GM18907 (cell line): Measurements from ENCODE around the gene XPNPEP3.
"Not testable (repeated sequence)": the region's sequence is repeated elsewhere in the genome, so short reads cannot be mapped to it uniquely, and the experiment has no call there.

Experiments
- ATAC-seq: cut with Tn5 transposase; IDR thresholded peaks from one replicate; pipeline ENCODE4 v1.9.1; 2021; ENCODE audit warnings: mild to moderate bottlenecking, moderate library complexity; ENCODE audit not compliant: unreplicated experiment

XPNPEP3 gene

GRCh38 chr22:40855979-40856512 lies 902 bp upstream of the XPNPEP3 start:
- ATAC-seq = peak; percentile 30

- ATAC-seq = no peak
Observed at GRCh38 chr22:40857309-40857855, 434 bp downstream of the XPNPEP3 start.

GRCh38 chr22:40862013-40862412 lies 5.1 kb downstream of the XPNPEP3 start, which contains the start of gene DNAJB7:
TSS of gene DNAJB7 (minus strand) at chr22:40862113. CDS start at chr22:40861994, 119 bp downstream.
- no peak for ATAC-seq

GRCh38 chr22:40862537-40862936 lies 5.6 kb downstream of the XPNPEP3 start:
- ATAC-seq = no peak

GRCh38 chr22:40867109-40867508 lies 10.2 kb downstream of the XPNPEP3 start:
- no peak for ATAC-seq

- ATAC-seq = not testable (repeated sequence)
Observed at GRCh38 chr22:40868379-40868778, 11.4 kb downstream of the XPNPEP3 start.

GRCh38 chr22:40874016-40874415 lies 17.1 kb downstream of the XPNPEP3 start:
- ATAC-seq = no peak

GRCh38 chr22:40875111-40875510 lies 18.2 kb downstream of the XPNPEP3 start:
- ATAC-seq = no peak

- no peak for ATAC-seq
Observed at GRCh38 chr22:40876907-40877306, 20.0 kb downstream of the XPNPEP3 start.

- no peak for ATAC-seq
Observed at GRCh38 chr22:40877488-40877887, 20.5 kb downstream of the XPNPEP3 start.

- no peak for ATAC-seq
Observed at GRCh38 chr22:40878922-40879321, 22.0 kb downstream of the XPNPEP3 start.

GRCh38 chr22:40889116-40889515 lies 32.2 kb downstream of the XPNPEP3 start:
- no peak for ATAC-seq

- no peak for ATAC-seq
Observed at GRCh38 chr22:40890881-40891280, 33.9 kb downstream of the XPNPEP3 start.

- ATAC-seq = no peak
Observed at GRCh38 chr22:40894417-40894816, 37.5 kb downstream of the XPNPEP3 start.

- no peak for ATAC-seq
Observed at GRCh38 chr22:40898850-40899357, 42.0 kb downstream of the XPNPEP3 start.

- ATAC-seq = no peak
Observed at GRCh38 chr22:40904101-40904500, 47.2 kb downstream of the XPNPEP3 start.

GRCh38 chr22:40908895-40909294 lies 51.9 kb downstream of the XPNPEP3 start:
- no peak for ATAC-seq

GRCh38 chr22:40911772-40912171 lies 54.8 kb downstream of the XPNPEP3 start:
- no peak for ATAC-seq

- not testable (repeated sequence) for ATAC-seq
Observed at GRCh38 chr22:40912987-40913386, 56.0 kb downstream of the XPNPEP3 start.

GRCh38 chr22:40919446-40919845 lies 62.5 kb downstream of the XPNPEP3 start:
- no peak for ATAC-seq

- ATAC-seq = no peak
Observed at GRCh38 chr22:40920526-40920925, 63.6 kb downstream of the XPNPEP3 start.

GRCh38 chr22:40922484-40923303 lies 65.7 kb downstream of the XPNPEP3 start:
- no peak for ATAC-seq
